ENCODE data around the gene FOXD3.

- TF ChIP-seq CTCF (IDR thresholded peaks at IDR 0.05; ENCODE audit: poor library complexity), result no peak
- no peak for TF ChIP-seq EZH2phosphoT487 (IDR thresholded peaks at IDR 0.05; ENCODE audit: low read depth, severe bottlenecking, unreplicated experiment)
- no peak for TF ChIP-seq EZH2 (IDR thresholded peaks at IDR 0.05; ENCODE audit: borderline replicate concordance)
These were observed 47.4 kb upstream of the FOXD3 start for GRCh38 chr1:63274979-63275378.

Data from hepatocyte (in vitro differentiated cells).